HG03460 (cell line): Measurements from ENCODE around the gene PLPP3.

Experiments
- ATAC-seq: cut with Tn5 transposase; IDR thresholded peaks from one replicate; pipeline ENCODE4 v1.9.1; 2021; ENCODE audit not compliant: unreplicated experiment

The PLPP3 gene

GRCh38 chr1:56548571-56548970, 30.8 kb downstream of the PLPP3 start:
- ATAC-seq = no peak

DNA sequence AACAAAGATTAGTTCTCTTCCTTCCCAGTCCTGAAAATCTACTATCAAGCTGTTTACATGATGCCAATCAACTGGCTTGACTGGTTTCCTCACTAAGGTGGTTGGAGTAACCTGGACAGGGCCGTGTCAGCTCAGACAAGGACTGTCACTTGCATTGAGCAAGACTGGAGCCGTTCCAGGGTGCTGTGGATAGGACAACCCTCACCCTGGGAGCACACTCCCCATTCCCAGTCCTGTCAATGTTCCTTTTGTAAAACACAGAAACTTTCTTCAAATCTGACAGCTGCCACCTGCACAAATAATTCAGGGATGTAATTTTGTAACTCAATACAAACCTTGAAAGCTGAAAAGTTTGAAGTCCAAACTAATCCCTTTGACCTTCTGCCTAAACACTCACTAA, 31.4 kb downstream of the PLPP3 start:
- no peak for ATAC-seq

DNA sequence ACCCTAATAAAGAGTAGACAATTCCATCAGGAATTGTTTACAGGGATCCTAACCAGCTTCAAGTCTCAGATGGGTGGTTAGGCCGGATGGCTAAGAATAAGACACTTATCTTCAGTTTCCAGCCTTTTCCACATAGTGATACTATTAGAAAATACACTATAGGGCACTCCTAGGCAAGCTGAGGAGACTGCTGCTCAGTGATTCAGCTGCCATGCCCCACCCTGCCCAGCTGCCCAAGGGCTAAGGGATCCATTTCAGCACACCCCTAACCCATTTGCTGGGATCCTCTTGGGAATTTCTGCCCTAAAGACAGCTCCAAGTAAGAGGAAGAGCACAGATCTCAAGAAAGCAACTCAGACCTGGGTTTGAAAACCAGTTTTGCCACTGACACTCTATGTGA, 31.9 kb downstream of the PLPP3 start:
- ATAC-seq = no peak

DNA sequence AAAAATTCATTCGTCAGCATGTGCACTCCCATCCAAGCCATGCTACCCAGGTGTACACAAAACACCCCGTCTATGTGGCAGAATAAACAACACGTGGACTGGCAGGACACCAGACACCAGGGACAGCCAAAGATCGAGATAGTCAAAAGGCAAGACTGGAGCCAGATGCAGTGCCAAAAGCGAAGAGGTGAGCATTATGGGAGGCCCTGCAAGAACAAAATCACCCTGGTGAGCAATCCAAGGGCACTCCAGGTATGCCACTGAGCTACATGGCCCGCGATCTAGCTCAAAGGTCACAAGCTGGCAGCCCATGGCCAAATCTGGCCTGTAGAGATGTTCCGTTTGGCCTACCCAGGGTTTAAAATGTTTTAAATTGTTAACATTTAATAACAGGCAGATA, 33.7 kb downstream of the PLPP3 start:
- ATAC-seq = no peak

DNA sequence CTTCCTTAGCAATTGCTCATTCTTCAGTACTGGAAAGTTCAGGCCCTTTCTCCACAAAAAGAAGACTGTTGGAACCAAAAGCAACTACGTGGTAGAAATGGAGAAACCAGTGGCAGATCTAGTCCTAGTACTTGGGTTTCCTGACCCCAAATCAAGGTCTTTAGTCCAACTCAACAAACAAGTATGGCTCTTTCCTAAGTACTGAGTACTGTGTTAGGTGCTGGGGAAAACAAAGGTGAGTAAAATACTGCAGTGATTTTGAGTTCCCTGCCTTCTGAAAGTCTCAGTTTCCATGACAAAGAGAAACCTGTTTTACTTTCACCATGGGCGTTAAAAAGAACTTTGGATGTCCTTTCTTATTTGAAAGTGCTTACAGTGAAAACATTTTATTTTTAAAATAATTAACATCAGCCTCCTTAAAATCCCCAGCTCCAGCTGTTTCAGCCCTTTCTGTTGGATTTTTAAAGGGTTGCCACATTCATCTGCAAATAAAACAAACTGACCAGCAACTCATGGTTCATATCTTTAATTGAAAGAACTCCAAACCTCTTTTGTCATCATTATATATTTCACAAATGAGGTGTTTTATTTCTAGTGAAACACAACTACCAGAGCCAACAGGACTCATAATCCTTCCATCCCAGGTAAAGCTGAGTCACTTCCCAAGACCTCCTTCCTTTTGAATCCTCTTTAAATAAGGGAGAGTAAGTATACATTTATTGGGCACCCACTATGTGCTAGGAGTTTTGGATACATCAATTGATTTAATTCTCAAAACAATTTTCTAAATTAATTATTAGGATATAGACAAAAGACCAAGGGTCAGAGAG, 35.4 kb downstream of the PLPP3 start:
- ATAC-seq = no peak

GRCh38 chr1:56542651-56543050, 36.7 kb downstream of the PLPP3 start:
- no peak for ATAC-seq

GRCh38 chr1:56541408-56541807, 38.0 kb downstream of the PLPP3 start:
- no peak for ATAC-seq

GRCh38 chr1:56540467-56540866, 38.9 kb downstream of the PLPP3 start:
- ATAC-seq = no peak

DNA sequence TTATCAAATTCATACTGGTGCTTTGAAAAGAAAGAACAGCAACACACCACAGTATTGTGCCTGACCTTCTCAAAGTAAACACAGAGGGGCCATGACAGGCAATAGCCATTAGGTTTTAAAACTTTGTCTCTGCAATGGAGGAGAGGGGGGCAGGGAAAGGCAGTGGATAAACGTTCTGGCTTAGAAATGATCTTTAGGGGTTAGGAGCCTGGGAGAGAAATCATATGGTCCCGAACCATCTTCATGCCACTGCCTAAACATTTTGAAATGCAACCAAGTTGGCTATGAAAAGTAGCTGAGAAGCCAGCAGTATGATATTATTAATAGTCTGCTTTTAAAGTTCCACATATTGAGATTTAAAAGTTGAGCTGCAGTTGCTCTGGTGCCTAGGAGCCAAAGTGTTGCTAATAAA, 39.8 kb downstream of the PLPP3 start:
- no peak for ATAC-seq

GRCh38 chr1:56538532-56538931, 40.8 kb downstream of the PLPP3 start:
- no peak for ATAC-seq

DNA sequence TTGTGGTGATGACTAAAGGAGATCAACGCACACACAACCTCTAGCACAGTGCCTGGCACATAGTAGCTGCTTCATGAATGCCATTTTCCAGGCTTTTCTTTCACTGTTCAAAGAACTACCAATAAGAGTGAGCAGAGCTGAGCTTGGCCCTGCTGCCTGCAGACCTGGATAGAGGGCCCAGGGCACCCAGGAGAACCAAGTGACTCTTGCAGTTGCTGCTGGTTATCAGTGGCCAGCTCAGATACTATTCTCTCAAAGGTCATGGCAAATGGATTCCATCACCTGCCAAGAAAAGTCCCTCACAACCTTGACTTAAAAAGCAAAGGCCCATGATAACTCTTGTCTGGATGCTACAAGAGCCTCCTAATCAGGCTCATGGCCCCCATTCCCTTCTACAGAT, 41.7 kb downstream of the PLPP3 start:
- no peak for ATAC-seq

DNA sequence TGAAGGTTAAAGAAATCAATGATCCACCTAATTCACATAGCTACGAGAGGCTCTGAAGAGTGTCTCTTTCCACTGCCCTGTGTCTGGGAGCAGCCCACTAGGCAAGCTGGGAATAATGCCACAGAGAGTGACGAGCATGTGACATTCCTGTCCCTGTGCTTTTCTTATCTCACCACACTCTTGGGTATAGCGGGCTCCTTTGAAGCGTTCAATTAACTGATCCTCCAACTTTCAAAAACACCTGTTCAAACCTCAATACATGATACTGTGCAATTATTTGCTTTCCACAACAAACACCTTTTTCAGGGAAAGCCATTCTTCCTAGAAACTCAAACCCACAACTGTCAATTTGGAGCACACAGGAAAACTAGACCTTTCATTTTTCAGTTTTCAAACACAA, 43.4 kb downstream of the PLPP3 start:
- no peak for ATAC-seq

- ATAC-seq = no peak
Observed at GRCh38 chr1:56535362-56535761, 44.0 kb downstream of the PLPP3 start.

DNA sequence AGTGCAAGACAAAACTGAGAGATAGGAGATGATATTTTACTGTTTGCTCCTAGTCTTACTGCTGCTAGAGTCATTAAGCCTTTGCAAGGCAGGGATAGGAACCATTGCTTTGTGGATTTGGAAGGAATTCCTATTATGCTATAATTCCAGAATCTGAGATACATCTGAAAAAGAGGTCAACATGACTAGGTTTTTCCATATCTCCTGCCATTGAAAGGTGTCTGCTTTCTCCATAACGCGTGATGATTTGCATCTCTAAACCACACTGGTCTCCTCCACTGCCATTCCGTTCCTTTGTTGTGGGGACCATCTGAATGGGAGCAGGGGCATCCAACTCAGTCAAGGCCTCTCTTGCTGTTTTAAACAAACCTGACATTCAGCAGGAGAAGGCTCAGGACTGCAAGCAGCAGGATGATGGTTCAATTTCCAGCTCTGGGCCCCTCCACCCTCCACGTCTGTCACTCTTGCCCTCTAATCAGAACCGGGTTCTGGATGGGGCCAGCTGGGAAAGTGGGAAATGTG, 45.2 kb downstream of the PLPP3 start:
- no peak for ATAC-seq

GRCh38 chr1:56533621-56534020, 45.7 kb downstream of the PLPP3 start:
- no peak for ATAC-seq

GRCh38 chr1:56533197-56533596, 46.2 kb downstream of the PLPP3 start:
- no peak for ATAC-seq

GRCh38 chr1:56532350-56532683, 47.0 kb downstream of the PLPP3 start:
- no peak for ATAC-seq

- no peak for ATAC-seq
Observed at GRCh38 chr1:56531624-56532349, 47.6 kb downstream of the PLPP3 start.

GRCh38 chr1:56529801-56530200, 49.6 kb downstream of the PLPP3 start:
- no peak for ATAC-seq

GRCh38 chr1:56527548-56528302, 51.6 kb downstream of the PLPP3 start:
- ATAC-seq = no peak

GRCh38 chr1:56526571-56527174, 52.7 kb downstream of the PLPP3 start:
- peak; percentile 71 for ATAC-seq
